GM12878 (cell line): ENCODE results near the gene RAB40B. TPM values are rescaled to one million over a fixed set of nuclear protein-coding genes. Genes with fewer than 3 reads are reported as not detected.

ENCODE experiments used
- ATAC-seq: fragments of 200-7000 bp; cut with Tn5 transposase; 3 replicates; pipeline ENCODE4 v1.9.1; 2020; ENCODE audit warnings: mild to moderate bottlenecking, moderate library complexity
- BruUV-seq: library from RNA; stranded (reverse); fragments of 400-500 nt; replicated peaks from 2 replicates; lab custom pipeline; 2021; lab: Mats Ljungman, UMichigan
- CTCF ChIA-PET: fragments of 300-600 bp; sonication (Branson Sonifier 250); formaldehyde crosslinking; extraction: SDS; loops from one replicate; lab custom pipeline; 2021; ENCODE audit warnings: inconsistent platforms; lab: Yijun Ruan, JAX
- POLR2A ChIA-PET: fragments of 350-600 bp; formaldehyde crosslinking; extraction: SDS; loops from one replicate; lab custom pipeline; 2021; ENCODE audit warnings: inconsistent platforms; lab: Charles Lee
- RAD21 ChIA-PET: fragments of 300-600 bp; sonication (Branson Sonifier 250); formaldehyde crosslinking; loops from one replicate; lab custom pipeline; 2023; ENCODE audit warnings: antibody characterized with exemption; ENCODE audit not compliant: unreplicated experiment; lab: Charles Lee
- SMC1A ChIA-PET: fragments of 300-600 bp; sonication (Branson Sonifier 250); formaldehyde crosslinking; loops from one replicate; lab custom pipeline; 2023; ENCODE audit not compliant: unreplicated experiment, uncharacterized antibody; lab: Charles Lee
- DNase-seq: peaks from one replicate; pipeline ENCODE4 v3.0.0-alpha.2; 2011; ENCODE audit warnings: low read depth, low spot score
- FAIRE-seq: peaks from 3 replicates; lab custom pipeline; 2011; peaks lifted over from hg19 to GRCh38; lab: Jason Lieb, UNC
- H2AFZ ChIP-seq: 2 replicates; pipeline ENCODE4 v1.6.0; 2011; ENCODE audit warnings: low read depth, low read length, control low read depth; ENCODE audit not compliant: control insufficient read depth
- H3K27ac ChIP-seq: 2 replicates; pipeline ENCODE4 v1.5.1; 2011; ENCODE audit warnings: control low read depth; ENCODE audit not compliant: control insufficient read depth, insufficient read depth
- H3K27me3 ChIP-seq, 2 experiments: replicated peaks in 1 of 2; 2 replicates each; pipeline versions ENCODE4 v1.6.0 to v1.6.1; 2011; ENCODE audit warnings: low read length in 1 of 2; ENCODE audit not compliant: control insufficient read depth in 2 of 2, insufficient read depth in 2 of 2
- H3K36me3 ChIP-seq, 2 experiments: 2 replicates each; pipeline ENCODE4 v1.5.1; 2011; ENCODE audit warnings: low read length in 1 of 2; ENCODE audit not compliant: control insufficient read depth in 2 of 2, insufficient read depth in 2 of 2
- H3K4me1 ChIP-seq: 2 replicates; pipeline ENCODE4 v1.6.1; 2011; ENCODE audit warnings: mild to moderate bottlenecking, low read length, moderate library complexity, mixed read lengths; ENCODE audit not compliant: control insufficient read depth, insufficient read depth
- H3K4me2 ChIP-seq: 2 replicates; pipeline ENCODE4 v1.6.0; 2011; ENCODE audit warnings: control low read depth; ENCODE audit not compliant: control insufficient read depth, insufficient read depth
- H3K4me3 ChIP-seq: fragments of 200-600 bp; sonication (generic); 2 replicates; pipeline ENCODE4 v1.5.1; 2016
- H3K79me2 ChIP-seq: 2 replicates; pipeline ENCODE4 v1.6.0; 2011; ENCODE audit warnings: low read length; ENCODE audit not compliant: control insufficient read depth, insufficient read depth
- H3K9ac ChIP-seq: 2 replicates; pipeline ENCODE4 v1.8.0; 2011; ENCODE audit warnings: low read length, control low read depth, mixed read lengths; ENCODE audit not compliant: control insufficient read depth, insufficient read depth
- H3K9me3 ChIP-seq: replicated peaks from 3 replicates; pipeline ENCODE4 v1.5.1; 2011; ENCODE audit warnings: mild to moderate bottlenecking, low read length; ENCODE audit not compliant: control insufficient read depth, insufficient read depth
- H4K20me1 ChIP-seq: 2 replicates; pipeline ENCODE4 v1.6.0; 2011; ENCODE audit not compliant: control insufficient read depth, insufficient read depth
- ATF7 ChIP-seq: fragments of 450-650 bp; IDR thresholded peaks from 2 replicates; pipeline ENCODE4 v1.6.1; 2016; ENCODE audit warnings: low read depth, mild to moderate bottlenecking
- BACH1 ChIP-seq: fragments of 450-650 bp; IDR thresholded peaks from 2 replicates; pipeline ENCODE4 v1.6.1; 2017; ENCODE audit warnings: mild to moderate bottlenecking, borderline replicate concordance
- BCLAF1 ChIP-seq: fragments of 450-650 bp; IDR thresholded peaks from 2 replicates; pipeline ENCODE4 v1.6.1; 2017; ENCODE audit warnings: antibody characterized with exemption, mild to moderate bottlenecking, moderate library complexity
- BHLHE40 ChIP-seq, 2 experiments: fragments of 450-650 bp in 1 of 2; IDR thresholded peaks; 2 replicates each; pipeline ENCODE4 v1.6.1; 2011 to 2017; ENCODE audit warnings: low read depth in 2 of 2, borderline replicate concordance in 1 of 2, improper control_type of control experiment in 1 of 2, low read length in 1 of 2, mild to moderate bottlenecking in 1 of 2
- BMI1 ChIP-seq: fragments of 450-650 bp; IDR thresholded peaks from 2 replicates; pipeline ENCODE4 v1.6.1; 2016; ENCODE audit warnings: mild to moderate bottlenecking, moderate library complexity, borderline replicate concordance
- CREB1 ChIP-seq: IDR thresholded peaks from 2 replicates; pipeline ENCODE4 v1.6.1; 2012; ENCODE audit warnings: low read depth, mild to moderate bottlenecking, inconsistent platforms
- FOXM1 ChIP-seq: IDR thresholded peaks from 2 replicates; pipeline ENCODE4 v1.6.1; 2012; ENCODE audit warnings: low read depth, mild to moderate bottlenecking, inconsistent platforms, low read length, moderate library complexity
- IKZF1 ChIP-seq: fragments of 450-650 bp; conservative IDR thresholded peaks from 2 replicates; pipeline ENCODE4 v1.6.1; 2017; ENCODE audit warnings: antibody characterized with exemption, mild to moderate bottlenecking
- POLR2A ChIP-seq: IDR thresholded peaks from 2 replicates; pipeline ENCODE4 v1.6.1; 2011; ENCODE audit warnings: low read depth, mild to moderate bottlenecking, low read length
- SIN3A ChIP-seq: IDR thresholded peaks from 2 replicates; pipeline ENCODE4 v1.6.1; 2012; ENCODE audit warnings: low read depth, low read length, improper control_type of control experiment
- SKIL ChIP-seq: fragments of 450-650 bp; IDR thresholded peaks from 2 replicates; pipeline ENCODE4 v1.6.1; 2017; ENCODE audit warnings: mild to moderate bottlenecking, low read depth, inconsistent platforms; ENCODE audit not compliant: poor library complexity, severe bottlenecking
- SMARCA5 ChIP-seq: fragments of 450-650 bp; IDR thresholded peaks from 2 replicates; pipeline ENCODE4 v1.6.1; 2017; ENCODE audit warnings: mild to moderate bottlenecking
- SUZ12 ChIP-seq: fragments of 200-600 bp; sonication (generic); IDR thresholded peaks from one replicate; pipeline ENCODE4 v1.6.1; 2018; ENCODE audit warnings: antibody characterized with exemption, mild to moderate bottlenecking; ENCODE audit not compliant: unreplicated experiment
- ZZZ3 ChIP-seq: IDR thresholded peaks from 2 replicates; pipeline ENCODE4 v1.6.1; 2011; ENCODE audit warnings: low read depth; ENCODE audit not compliant: control insufficient read depth, insufficient read length
- WGBS: methylation state at CpG from one replicate; pipeline ENCODE4 v1.1.6; 2016; ENCODE audit warnings: low lambda C conversion rate; ENCODE audit not compliant: insufficient replicate concordance, insufficient coverage; ENCODE audit errors: missing lambda C conversion rate; 5-methylcytosine and 5-hydroxymethylcytosine counted together
- in situ Hi-C: fragments of 300-500 bp; cut with MboI; formaldehyde crosslinking; loops from 9 replicates; pipeline ENCODE4 v1.14.3; 2018; ENCODE audit warnings: mixed read lengths
- intact Hi-C: fragments of 100-400 bp; cut with micrococcal nuclease; formaldehyde crosslinking; loops from one replicate; pipeline ENCODE4 v1.14.2; 2022; ENCODE audit not compliant: unreplicated experiment
- polyA plus RNA-seq, 11 experiments: library from polyadenylated mRNA; depleted of rRNA in 4 of 11; unstranded in 6 of 11; stranded (reverse) in 5 of 11; fragments of >200 nt; fragmentation: Nextera tagmentation in 4 of 11; fragmentation: Illumina TruSeq in 1 of 11; extraction: Ambion mirVana in 4 of 11; extraction: Trizol in 1 of 11; gene quantifications; 1 replicate in 1 of 11; 2 replicates in 10 of 11; pipeline versions ENCODE4 v1.2.1 to v1.2.3, GENCODE V29; 2011 to 2016; ENCODE audit warnings: inconsistent platforms in 2 of 11, missing spikeins in 2 of 11, low read depth in 1 of 11
- total RNA-seq, 4 experiments: library from RNA; depleted of rRNA in 3 of 4; stranded (reverse); fragments of >200 nt in 3 of 4; fragmentation: Illumina TruSeq in 1 of 4; extraction: Trizol in 1 of 4; gene quantifications; 2 replicates each; pipeline versions ENCODE4 v1.2.1 to v1.2.3, GENCODE V29; 2013 to 2021
- TF ChIP-seq, protein P1 (sequence below): fragments of 450-650 bp; formaldehyde crosslinking; IDR thresholded peaks from 2 replicates; pipeline ENCODE4 v1.4.0; 2022; ENCODE audit warnings: mild to moderate bottlenecking, moderate library complexity

Gene RAB40B
- total and polyA plus RNA-seq, 10 of the 15 experiments (the other 5 are each of a cell fraction or from before 2014, with no cell fraction given), result 0.06 to 2.8 (median 1.4) TPM

GRCh38 chr17:82726427-82726826 is 27.9 kb upstream of the RAB40B start:
- BruUV-seq, result no TSS peak
- 99% methylated on average over 10 of the region's 10 CpGs for WGBS
- DNase-seq, result no peak
- no peak overlapping the region for H3K9ac ChIP-seq
- no peak for FAIRE-seq
- CTCF ChIA-PET, result no interaction called here
- H3K27ac ChIP-seq, result no peak overlapping the region
- in situ Hi-C loops, result no loop called here
- H3K36me3 ChIP-seq, result peaks cover 4 to 9% of the 10 kb centered on the region in 2 experiments; a peak in 3 of 4 replicates
- no peak overlapping the region for H3K4me3 ChIP-seq
- H3K4me2 ChIP-seq, result no peak overlapping the region
- TF ChIP-seq BHLHE40 (IDR thresholded peaks at IDR 0.05; ENCODE audit: borderline replicate concordance in 1 of 2, low read depth in 2 of 2, low read length in 1 of 2) (no peak), BMI1 (no peak), CREB1 (no peak), POLR2A (no peak), IKZF1 (no peak), ATF7 (no peak), SUZ12 (no peak), SMARCA5 (no peak), SKIL (no peak), BCLAF1 (no peak), ZZZ3 (no peak), FOXM1 (no peak), BACH1 (no peak), SIN3A (no peak)
- TF ChIP-seq, protein P1, sequence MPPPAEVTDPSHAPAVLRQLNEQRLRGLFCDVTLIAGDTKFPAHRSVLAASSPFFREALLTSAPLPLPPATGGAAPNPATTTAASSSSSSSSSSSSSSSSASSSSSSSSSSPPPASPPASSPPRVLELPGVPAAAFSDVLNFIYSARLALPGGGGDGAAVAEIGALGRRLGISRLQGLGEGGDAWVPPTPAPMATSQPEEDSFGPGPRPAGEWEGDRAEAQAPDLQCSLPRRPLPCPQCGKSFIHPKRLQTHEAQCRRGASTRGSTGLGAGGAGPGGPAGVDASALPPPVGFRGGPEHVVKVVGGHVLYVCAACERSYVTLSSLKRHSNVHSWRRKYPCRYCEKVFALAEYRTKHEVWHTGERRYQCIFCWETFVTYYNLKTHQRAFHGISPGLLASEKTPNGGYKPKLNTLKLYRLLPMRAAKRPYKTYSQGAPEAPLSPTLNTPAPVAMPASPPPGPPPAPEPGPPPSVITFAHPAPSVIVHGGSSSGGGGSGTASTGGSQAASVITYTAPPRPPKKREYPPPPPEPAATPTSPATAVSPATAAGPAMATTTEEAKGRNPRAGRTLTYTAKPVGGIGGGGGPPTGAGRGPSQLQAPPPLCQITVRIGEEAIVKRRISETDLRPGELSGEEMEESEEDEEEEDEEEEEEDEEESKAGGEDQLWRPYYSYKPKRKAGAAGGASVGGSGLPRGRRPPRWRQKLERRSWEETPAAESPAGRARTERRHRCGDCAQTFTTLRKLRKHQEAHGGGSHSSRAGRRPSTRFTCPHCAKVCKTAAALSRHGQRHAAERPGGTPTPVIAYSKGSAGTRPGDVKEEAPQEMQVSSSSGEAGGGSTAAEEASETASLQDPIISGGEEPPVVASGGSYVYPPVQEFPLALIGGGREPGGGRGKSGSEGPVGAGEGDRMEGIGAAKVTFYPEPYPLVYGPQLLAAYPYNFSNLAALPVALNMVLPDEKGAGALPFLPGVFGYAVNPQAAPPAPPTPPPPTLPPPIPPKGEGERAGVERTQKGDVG (CRISPR knock-in tag), result no peak
- TF ChIP-seq, all 136 proteins: peak for 0
- Histone ChIP-seq H3K9me3 (no peaks in the 10 kb centered on the region; the same call in 2 of the 3 replicates), H3K27me3 (no peaks in the 10 kb centered on the region), H3K4me1 (no peaks in the 10 kb centered on the region), H2AFZ (no peak overlapping the region), H3K79me2 (no peaks in the 10 kb centered on the region), H4K20me1 (no peaks in the 10 kb centered on the region)
- intact Hi-C loops, result no loop called here
- ATAC-seq, result no peak
- ChIA-PET RAD21 (no interaction called here), POLR2A (no interaction called here), SMC1A (interaction anchor here (1.1 kb wide), 1 partner anchor 39 kb away, joined by 3 read pairs; no protein-coding TSS in a partner anchor)
